ENCODE results near the gene SPATS2.

SPATS2 gene

GRCh38 chr12:49556391-49557186 lies 189.3 kb downstream of the SPATS2 start:
- DNase-seq: peak in 1 of 42 donors; percentile 1
- intact Hi-C loops (cut with DNase I): no loop called here

GRCh38 chr12:49557187-49557916 lies 190.1 kb downstream of the SPATS2 start:
- DNase-seq: no peak
- intact Hi-C loops (cut with DNase I): no loop called here

GRCh38 chr12:49557917-49558215 lies 190.6 kb downstream of the SPATS2 start:
- DNase-seq: peak in 12 of 42 donors; percentile 21 to 60 (median 46)
- intact Hi-C loops (cut with DNase I): no loop called here

GRCh38 chr12:49558526-49558925 lies 191.3 kb downstream of the SPATS2 start:
- intact Hi-C loops (cut with DNase I): no loop called here

GRCh38 chr12:49559011-49559675 lies 191.9 kb downstream of the SPATS2 start:
- intact Hi-C loops (cut with DNase I): no loop called here
- DNase-seq: peak in 1 of 42 donors; percentile 5

More at GRCh38 chr12:49558526-49558925, 191.3 kb downstream of the SPATS2 start:
- no peak for DNase-seq

- intact Hi-C loops (cut with DNase I): no loop called here
- DNase-seq: no peak
Measured at GRCh38 chr12:49560695-49561094, 193.4 kb downstream of the SPATS2 start.

- intact Hi-C loops (cut with DNase I): no loop called here
- DNase-seq: no peak
Measured at GRCh38 chr12:49562233-49562632, 195.0 kb downstream of the SPATS2 start.

- intact Hi-C loops (cut with DNase I): no loop called here
- DNase-seq: no peak
Measured at GRCh38 chr12:49562831-49563230, 195.6 kb downstream of the SPATS2 start.

- no peak for DNase-seq
- intact Hi-C loops (cut with DNase I): no loop called here
Measured at GRCh38 chr12:49563951-49564685, 196.9 kb downstream of the SPATS2 start.

- peak in 40 of 42 donors; percentile 30 to 92 (median 72) for DNase-seq
- intact Hi-C loops (cut with DNase I): no loop called here
Measured at GRCh38 chr12:49564686-49565405, 197.6 kb downstream of the SPATS2 start.

GRCh38 chr12:49565406-49566265 lies 198.4 kb downstream of the SPATS2 start:
- intact Hi-C loops (cut with DNase I): no loop called here
- peak in 1 of 42 donors; percentile 11 for DNase-seq

- peak in 1 of 42 donors; percentile 9 for DNase-seq
- intact Hi-C loops (cut with DNase I): no loop called here
Measured at GRCh38 chr12:49566361-49566760, 199.1 kb downstream of the SPATS2 start.

GRCh38 chr12:49567302-49567610 lies 200.0 kb downstream of the SPATS2 start:
- peak in 1 of 42 donors; percentile 35 for DNase-seq
- intact Hi-C loops (cut with DNase I): no loop called here

- intact Hi-C loops (cut with DNase I): no loop called here
- DNase-seq: peak; percentile 81 to 96 (median 90)
Measured at GRCh38 chr12:49567611-49568441, 200.6 kb downstream of the SPATS2 start, which contains the start of gene MCRS1. Gene MCRS1 (minus strand): TSS chr12:49568142. CDS start chr12:49566731, 1,411 bp downstream.

GRCh38 chr12:49568442-49569162 lies 201.3 kb downstream of the SPATS2 start:
- peak in 1 of 42 donors; percentile 52 for DNase-seq
- intact Hi-C loops (cut with DNase I): no loop called here

All from head of caudate nucleus (tissue), 42 donors.